IPS-18a (cell line): ENCODE results near the gene TAS2R14.

Experiments used
- H3K27ac ChIP-seq: one replicate; pipeline ENCODE4 v1.5.1; 2013; ENCODE audit warnings: low read length
- H3K27me3 ChIP-seq: one replicate; pipeline ENCODE4 v1.6.1; 2013; ENCODE audit warnings: mild to moderate bottlenecking, low read length; ENCODE audit not compliant: control insufficient read depth, insufficient read depth
- H3K36me3 ChIP-seq: one replicate; pipeline ENCODE4 v1.6.1; 2013; ENCODE audit warnings: low read depth, low read length; ENCODE audit not compliant: control insufficient read depth
- H3K4me1 ChIP-seq: one replicate; pipeline ENCODE4 v1.6.1; 2013; ENCODE audit warnings: low read depth, low read length; ENCODE audit not compliant: control insufficient read depth
- H3K4me3 ChIP-seq: one replicate; pipeline ENCODE4 v1.5.1; 2013; ENCODE audit warnings: low read length
- H3K9ac ChIP-seq: one replicate; pipeline ENCODE4 v1.6.1; 2013; ENCODE audit warnings: mild to moderate bottlenecking, low read length, moderate library complexity
- H3K9me3 ChIP-seq: one replicate; pipeline ENCODE4 v1.6.1; 2013; ENCODE audit warnings: low read depth, low read length; ENCODE audit not compliant: control insufficient read depth

Gene TAS2R14

GRCh38 chr12:10901427-10901826 is 37.6 kb downstream of the TAS2R14 start:
- H3K4me3 ChIP-seq, result no peak overlapping the region
- H3K36me3 ChIP-seq, result no peaks in the 10 kb centered on the region
- no peak overlapping the region for H3K9ac ChIP-seq
- H3K27ac ChIP-seq, result no peak overlapping the region
- peaks cover 6% of the 10 kb centered on the region for H3K9me3 ChIP-seq
- H3K27me3 ChIP-seq, result no peaks in the 10 kb centered on the region
- H3K4me1 ChIP-seq, result no peaks in the 10 kb centered on the region

GRCh38 chr12:10900972-10901371 is 38.1 kb downstream of the TAS2R14 start:
- H3K27me3 ChIP-seq, result no peaks in the 10 kb centered on the region
- H3K4me3 ChIP-seq, result no peak overlapping the region
- peaks cover 6% of the 10 kb centered on the region for H3K9me3 ChIP-seq
- H3K9ac ChIP-seq, result no peak overlapping the region
- H3K36me3 ChIP-seq, result no peaks in the 10 kb centered on the region
- H3K27ac ChIP-seq, result no peak overlapping the region
- H3K4me1 ChIP-seq, result no peaks in the 10 kb centered on the region

DNA sequence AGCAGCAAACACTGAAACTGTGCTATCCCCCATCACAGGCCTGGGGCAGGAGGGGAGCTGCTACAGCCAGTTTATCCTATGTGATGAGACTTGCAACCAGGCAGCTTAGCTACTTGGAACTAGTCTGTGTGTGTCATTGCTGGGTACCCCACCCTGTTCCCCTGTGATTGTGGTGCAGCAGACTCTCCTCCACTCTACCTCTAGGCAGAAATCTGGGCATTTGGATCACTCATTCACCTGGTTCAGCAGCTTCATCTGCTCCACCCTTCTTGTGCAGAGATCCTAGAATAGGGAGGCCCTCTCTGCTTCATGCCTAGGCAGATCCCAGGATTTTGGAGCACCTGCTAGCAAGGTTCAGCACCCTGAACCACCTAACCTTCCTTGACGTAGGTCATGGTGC is 38.5 kb downstream of the TAS2R14 start:
- no peak overlapping the region for H3K9ac ChIP-seq
- H3K36me3 ChIP-seq, result no peaks in the 10 kb centered on the region
- no peaks in the 10 kb centered on the region for H3K27me3 ChIP-seq
- no peak overlapping the region for H3K27ac ChIP-seq
- H3K4me1 ChIP-seq, result no peaks in the 10 kb centered on the region
- H3K9me3 ChIP-seq, result peaks cover 6% of the 10 kb centered on the region
- no peak overlapping the region for H3K4me3 ChIP-seq

DNA sequence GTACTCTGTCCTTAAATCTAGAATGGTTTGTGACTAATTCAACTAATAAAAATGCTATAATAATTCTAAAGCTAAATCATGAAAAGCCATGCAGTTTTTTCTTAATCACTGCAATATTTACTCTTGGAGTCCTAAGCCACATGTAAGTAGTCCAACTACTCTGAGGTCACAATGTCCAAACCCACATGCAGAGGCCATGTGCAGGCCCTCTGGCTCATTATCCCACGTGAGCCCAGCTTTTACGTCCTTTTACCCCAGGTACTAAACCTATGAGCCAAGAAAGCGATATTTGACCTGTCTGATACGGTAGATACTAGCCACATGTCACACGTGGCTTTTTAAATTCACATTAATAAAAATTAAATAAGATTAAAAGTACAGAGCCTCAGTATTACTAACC is 42.2 kb downstream of the TAS2R14 start:
- H3K9ac ChIP-seq, result no peak overlapping the region
- H3K36me3 ChIP-seq, result no peaks in the 10 kb centered on the region
- H3K9me3 ChIP-seq, result no peaks in the 10 kb centered on the region
- no peak overlapping the region for H3K27ac ChIP-seq
- no peaks in the 10 kb centered on the region for H3K4me1 ChIP-seq
- H3K27me3 ChIP-seq, result no peaks in the 10 kb centered on the region
- H3K4me3 ChIP-seq, result no peak overlapping the region

GRCh38 chr12:10891937-10892336 is 47.1 kb downstream of the TAS2R14 start:
- H3K9me3 ChIP-seq, result no peaks in the 10 kb centered on the region
- H3K36me3 ChIP-seq, result no peaks in the 10 kb centered on the region
- H3K4me3 ChIP-seq, result no peak overlapping the region
- H3K4me1 ChIP-seq, result no peaks in the 10 kb centered on the region
- H3K9ac ChIP-seq, result no peak overlapping the region
- H3K27me3 ChIP-seq, result no peaks in the 10 kb centered on the region
- no peak overlapping the region for H3K27ac ChIP-seq

DNA sequence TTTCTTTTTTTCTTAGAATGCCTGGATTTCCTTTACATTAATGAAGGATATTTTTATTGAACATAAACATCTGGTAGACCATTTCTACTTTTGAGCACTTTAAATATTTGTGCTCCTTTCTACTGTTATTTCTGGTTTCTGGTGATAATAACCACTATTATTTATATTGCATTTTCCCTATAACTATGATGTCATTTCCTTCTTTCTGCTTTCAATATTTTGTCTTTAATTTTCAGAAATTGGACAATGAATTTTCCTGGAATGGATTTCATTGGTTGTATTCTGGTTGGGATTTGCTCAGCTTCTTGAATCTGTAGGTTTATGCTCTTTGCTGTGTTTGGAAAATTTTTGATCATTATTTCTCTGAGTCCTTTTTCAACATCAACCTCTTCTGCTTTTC is 49.8 kb downstream of the TAS2R14 start:
- no peaks in the 10 kb centered on the region for H3K9me3 ChIP-seq
- no peaks in the 10 kb centered on the region for H3K36me3 ChIP-seq

More for the DNA sequence above, 49.8 kb downstream of the TAS2R14 start:
- Histone ChIP-seq H3K27me3 (no peaks in the 10 kb centered on the region), H3K4me3 (no peak overlapping the region), H3K9ac (no peak overlapping the region), H3K4me1 (no peaks in the 10 kb centered on the region), H3K27ac (no peak overlapping the region)
